MCF 10A (cell line): ENCODE data around the gene RPS15. TPM values are rescaled to one million over a fixed set of nuclear protein-coding genes. Genes with fewer than 3 reads are reported as not detected.
A peak's percentile ranks its signal among the peaks of the same experiment; 100 is the strongest.

ENCODE experiments used
- BruUV-seq: library from RNA; stranded (reverse); fragments of 400-500 nt; replicated peaks from 2 replicates; lab custom pipeline; 2021; lab: Mats Ljungman, UMichigan
- CTCF ChIA-PET: fragments of 300-600 bp; sonication (Branson Sonifier 250); formaldehyde crosslinking; extraction: SDS; loops from one replicate; lab custom pipeline; 2021; ENCODE audit warnings: antibody characterized with exemption, inconsistent platforms; lab: Yijun Ruan, JAX
- POLR2A ChIA-PET: fragments of 300-600, 350-650 bp; sonication (Branson Sonifier 250); formaldehyde crosslinking; extraction: SDS; loops from one replicate; lab custom pipeline; 2020; ENCODE audit warnings: antibody characterized with exemption, inconsistent platforms; lab: Yijun Ruan, JAX
- DNase-seq: peaks from one replicate; pipeline ENCODE4 v3.0.0-alpha.2; 2018; ENCODE audit not compliant: unreplicated experiment
- H3K27ac Mint-ChIP-seq: one replicate; pipeline ENCODE4 v1.8.0; 2022; ENCODE audit warnings: mild to moderate bottlenecking, low read depth, mixed read lengths; ENCODE audit not compliant: unreplicated experiment
- H3K27me3 Mint-ChIP-seq: one replicate; pipeline ENCODE4 v1.8.0; 2022; ENCODE audit warnings: mixed read lengths; ENCODE audit not compliant: insufficient read depth, unreplicated experiment
- H3K36me3 Mint-ChIP-seq: one replicate; pipeline ENCODE4 v1.8.0; 2022; ENCODE audit warnings: mild to moderate bottlenecking, moderate library complexity, mixed read lengths; ENCODE audit not compliant: insufficient read depth, unreplicated experiment
- H3K4me1 Mint-ChIP-seq: one replicate; pipeline ENCODE4 v1.8.0; 2022; ENCODE audit warnings: mixed read lengths; ENCODE audit not compliant: insufficient read depth, unreplicated experiment
- H3K4me3 Mint-ChIP-seq: one replicate; pipeline ENCODE4 v1.8.0; 2022; ENCODE audit warnings: mild to moderate bottlenecking, moderate library complexity, mixed read lengths; ENCODE audit not compliant: unreplicated experiment
- H3K9me3 Mint-ChIP-seq: one replicate; pipeline ENCODE4 v1.8.0; 2022; ENCODE audit warnings: mixed read lengths; ENCODE audit not compliant: unreplicated experiment
- CTCF ChIP-seq: fragments of 200-600 bp; IDR thresholded peaks from one replicate; pipeline ENCODE4 v1.8.0; 2022; ENCODE audit warnings: antibody characterized with exemption, mild to moderate bottlenecking; ENCODE audit not compliant: unreplicated experiment
- intact Hi-C: fragments of 100-400 bp; cut with micrococcal nuclease; formaldehyde crosslinking; loops from 2 replicates; pipeline ENCODE4 v1.14.1; 2022
- total RNA-seq: library from RNA; stranded (reverse); gene quantifications from 2 replicates; pipeline ENCODE4 v1.2.3, GENCODE V29; 2022

The RPS15 gene
- total RNA-seq, 1 experiment from 2014 or later = 1,168 TPM

GRCh38 chr19:1410789-1411188, 27.4 kb upstream of the RPS15 start:
- DNase-seq = no peak
- peak overlapping the region; percentile 88 for H3K4me3 Mint-ChIP-seq
- H3K27me3 Mint-ChIP-seq = no peaks in the 10 kb centered on the region
- peaks cover 32% of the 10 kb centered on the region for H3K4me1 Mint-ChIP-seq
- peaks cover 34% of the 10 kb centered on the region for H3K36me3 Mint-ChIP-seq
- no TSS peak for BruUV-seq
- TF ChIP-seq CTCF = no peak
- no peaks in the 10 kb centered on the region for H3K9me3 Mint-ChIP-seq
- ChIA-PET POLR2A (interaction anchor here (1.3 kb wide), 1 partner anchor 22 kb away, joined by 3 read pairs; no protein-coding TSS in a partner anchor), CTCF (no interaction called here)
- no peak overlapping the region for H3K27ac Mint-ChIP-seq
- intact Hi-C loops = no loop called here

DNA sequence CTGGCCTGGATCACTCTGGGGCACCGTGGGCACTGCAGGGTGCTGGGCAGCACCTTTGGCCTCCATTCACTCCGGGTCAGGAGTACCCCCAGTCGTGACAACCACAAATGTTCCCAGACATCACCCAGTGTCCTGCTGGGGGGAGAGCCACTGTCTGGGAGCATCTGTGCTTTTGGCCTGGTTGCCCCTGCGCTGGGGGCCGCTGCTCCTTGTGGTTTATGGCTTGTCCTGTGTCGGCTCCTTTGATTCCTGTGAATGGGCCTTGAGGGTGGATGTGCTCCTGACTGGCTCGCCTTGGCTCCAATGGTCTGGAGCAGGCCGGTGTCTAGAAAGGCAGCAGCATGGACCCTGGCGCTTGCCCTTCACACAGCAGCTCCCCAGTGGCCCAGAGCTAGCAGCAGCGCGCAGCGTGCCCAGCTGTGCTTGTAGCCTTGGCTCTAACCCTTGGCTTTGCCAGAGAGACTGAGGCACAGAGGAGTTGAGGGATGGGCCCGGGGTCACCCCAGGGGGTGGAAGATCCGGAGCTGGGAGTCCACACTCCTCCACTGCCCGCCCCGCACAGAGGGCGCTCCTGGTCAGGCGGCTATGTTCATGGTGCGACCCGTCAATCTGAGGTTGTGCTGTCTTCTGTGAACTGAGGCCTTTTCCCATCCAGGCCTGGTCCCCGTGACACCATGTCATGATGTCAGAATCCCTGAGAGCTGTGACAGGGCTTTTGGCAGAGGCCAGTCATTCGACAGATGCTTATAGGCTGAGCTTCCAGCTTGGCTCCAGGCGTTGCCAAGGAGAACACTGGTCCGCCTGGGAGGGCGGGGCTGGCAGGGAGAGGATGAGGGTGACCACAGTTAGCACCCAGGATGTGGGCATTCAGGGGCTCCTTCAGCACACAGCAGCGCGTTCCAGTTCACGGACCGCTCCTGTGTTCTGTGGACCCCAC, 26.7 kb upstream of the RPS15 start:
- no peaks in the 10 kb centered on the region for H3K27me3 Mint-ChIP-seq
- intact Hi-C loops = no loop called here
- CTCF ChIA-PET = interaction anchor here (1.2 kb wide), 1 partner anchor 25 kb away, joined by 3 read pairs; no protein-coding TSS in a partner anchor
- no peak for DNase-seq
- H3K4me1 Mint-ChIP-seq = peaks cover 40% of the 10 kb centered on the region
- no peak for TF ChIP-seq CTCF
- peak overlapping the region; percentile 71 for H3K27ac Mint-ChIP-seq
- H3K36me3 Mint-ChIP-seq = peaks cover 39% of the 10 kb centered on the region
- no peak overlapping the region for H3K4me3 Mint-ChIP-seq
- no peaks in the 10 kb centered on the region for H3K9me3 Mint-ChIP-seq
- POLR2A ChIA-PET = interaction anchor here (0.7 to 1.5 kb wide), 3 partner anchors 21 to 142 kb away, joined by 3 to 5 read pairs (median 3); partner anchors contain the start of gene CIRBP
- no TSS peak for BruUV-seq

GRCh38 chr19:1412323-1412923, 25.8 kb upstream of the RPS15 start:
- TF ChIP-seq CTCF = no peak
- BruUV-seq = no TSS peak
- CTCF ChIA-PET = interaction anchor here (1.2 kb wide), 1 partner anchor 24 kb away, joined by 3 read pairs; no protein-coding TSS in a partner anchor
- POLR2A ChIA-PET = interaction anchor here (1.3 to 1.5 kb wide), 2 partner anchors 20 to 143 kb away, joined by 3 to 5 read pairs; partner anchors contain the start of gene CIRBP
- intact Hi-C loops = no loop called here
- no peaks in the 10 kb centered on the region for H3K27me3 Mint-ChIP-seq
- H3K4me3 Mint-ChIP-seq = no peak overlapping the region
- peaks cover 40% of the 10 kb centered on the region for H3K4me1 Mint-ChIP-seq
- no peaks in the 10 kb centered on the region for H3K9me3 Mint-ChIP-seq
- H3K36me3 Mint-ChIP-seq = peaks cover 48% of the 10 kb centered on the region
- no peak for DNase-seq
- peak overlapping the region; percentile 71 for H3K27ac Mint-ChIP-seq
